Measurements from ENCODE around the gene ADRM1.

Gene ADRM1

GRCh38 chr20:62342910-62343309, 40.1 kb downstream of the ADRM1 start:
- no peak for DNase-seq

- DNase-seq = no peak
These were observed 41.3 kb downstream of the ADRM1 start for GRCh38 chr20:62344092-62344491.

- no peak for DNase-seq
These were observed 42.0 kb downstream of the ADRM1 start for GRCh38 chr20:62344782-62345181.

- no peak for DNase-seq
These were observed 43.0 kb downstream of the ADRM1 start for GRCh38 chr20:62345681-62346370.

GRCh38 chr20:62346398-62347150, 43.8 kb downstream of the ADRM1 start:
- no peak for DNase-seq

- DNase-seq = no peak
These were observed 44.3 kb downstream of the ADRM1 start for GRCh38 chr20:62347151-62347404.

- no peak for DNase-seq
These were observed 44.6 kb downstream of the ADRM1 start for GRCh38 chr20:62347445-62347844.

GRCh38 chr20:62348604-62349003, 45.8 kb downstream of the ADRM1 start:
- DNase-seq = no peak

- no peak for DNase-seq
These were observed 46.8 kb downstream of the ADRM1 start for GRCh38 chr20:62349556-62350097.

GRCh38 chr20:62350098-62350628, 47.4 kb downstream of the ADRM1 start:
- no peak for DNase-seq

- DNase-seq = no peak
These were observed 48.0 kb downstream of the ADRM1 start for GRCh38 chr20:62350629-62351422.

- no peak for DNase-seq
These were observed 48.9 kb downstream of the ADRM1 start for GRCh38 chr20:62351469-62352401.

GRCh38 chr20:62352402-62353288, 49.8 kb downstream of the ADRM1 start:
- no peak for DNase-seq

- DNase-seq = no peak
These were observed 50.7 kb downstream of the ADRM1 start for GRCh38 chr20:62353289-62354030.

- no peak for DNase-seq
These were observed 51.4 kb downstream of the ADRM1 start for GRCh38 chr20:62354031-62354808.

GRCh38 chr20:62354811-62355341, 52.1 kb downstream of the ADRM1 start:
- DNase-seq = no peak

GRCh38 chr20:62355516-62355877, 52.7 kb downstream of the ADRM1 start:
- DNase-seq = no peak

GRCh38 chr20:62355878-62356588, 53.2 kb downstream of the ADRM1 start:
- no peak for DNase-seq

Measured in activated naive CD4-positive, alpha-beta T cell treated with Interleukin-2 at 50 U/mL for 16 hours (primary cell).